OCI-LY7 (cell line): Measurements from ENCODE around the gene OR10C1.

Experiments
- EZH2phosphoT487 ChIP-seq: fragments of 200-600 bp; sonication (generic); IDR thresholded peaks from 2 replicates; pipeline ENCODE4 v1.6.1; 2018; ENCODE audit warnings: low read depth, borderline replicate concordance, mild to moderate bottlenecking, mixed run types, antibody characterized with exemption, low read length, moderate library complexity, mixed read lengths
- TF ChIP-seq, protein P1 (sequence below): fragments of 200-600 bp; sonication (generic); conservative IDR thresholded peaks from 2 replicates; pipeline ENCODE4 v1.5.1; 2014; ENCODE audit warnings: mild to moderate bottlenecking, antibody characterized with exemption, low read length, moderate library complexity, mixed read lengths

DNA sequence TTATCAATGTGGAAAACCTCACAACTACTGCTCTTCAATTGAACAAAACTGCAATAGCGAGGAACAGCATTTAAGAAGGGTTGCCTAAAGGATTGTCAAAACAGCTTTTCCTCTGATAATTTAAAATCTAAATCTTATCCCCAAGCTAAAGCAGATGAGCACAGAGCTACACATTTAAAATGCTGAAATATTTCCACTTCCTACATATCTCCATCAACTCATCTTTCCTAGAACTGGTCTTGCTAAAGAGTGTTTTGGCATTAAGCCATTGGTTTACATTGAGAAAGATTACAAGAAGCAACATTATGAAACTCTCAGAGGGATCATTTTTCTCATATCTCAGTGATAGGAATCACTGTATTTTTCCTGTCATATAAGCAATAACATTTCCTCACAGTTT lies 3.6 kb downstream of the OR10C1 start:
- TF ChIP-seq, protein P1, sequence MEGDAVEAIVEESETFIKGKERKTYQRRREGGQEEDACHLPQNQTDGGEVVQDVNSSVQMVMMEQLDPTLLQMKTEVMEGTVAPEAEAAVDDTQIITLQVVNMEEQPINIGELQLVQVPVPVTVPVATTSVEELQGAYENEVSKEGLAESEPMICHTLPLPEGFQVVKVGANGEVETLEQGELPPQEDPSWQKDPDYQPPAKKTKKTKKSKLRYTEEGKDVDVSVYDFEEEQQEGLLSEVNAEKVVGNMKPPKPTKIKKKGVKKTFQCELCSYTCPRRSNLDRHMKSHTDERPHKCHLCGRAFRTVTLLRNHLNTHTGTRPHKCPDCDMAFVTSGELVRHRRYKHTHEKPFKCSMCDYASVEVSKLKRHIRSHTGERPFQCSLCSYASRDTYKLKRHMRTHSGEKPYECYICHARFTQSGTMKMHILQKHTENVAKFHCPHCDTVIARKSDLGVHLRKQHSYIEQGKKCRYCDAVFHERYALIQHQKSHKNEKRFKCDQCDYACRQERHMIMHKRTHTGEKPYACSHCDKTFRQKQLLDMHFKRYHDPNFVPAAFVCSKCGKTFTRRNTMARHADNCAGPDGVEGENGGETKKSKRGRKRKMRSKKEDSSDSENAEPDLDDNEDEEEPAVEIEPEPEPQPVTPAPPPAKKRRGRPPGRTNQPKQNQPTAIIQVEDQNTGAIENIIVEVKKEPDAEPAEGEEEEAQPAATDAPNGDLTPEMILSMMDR: no peak
- TF ChIP-seq EZH2phosphoT487: no peak
